HCT116 (cell line): ENCODE measurements around the gene RUNX1. TPM values are rescaled to one million over a fixed set of nuclear protein-coding genes. Genes with fewer than 3 reads are reported as not detected.

Experiments
- ATAC-seq: fragments of 200-7000 bp; cut with Tn5 transposase; 2 replicates; pipeline ENCODE4 v1.9.1; 2020; ENCODE audit warnings: mild to moderate bottlenecking, moderate library complexity
- BruUV-seq: library from RNA; stranded (reverse); fragments of 400-500 nt; replicated peaks from 2 replicates; lab custom pipeline; 2021; lab: Mats Ljungman, UMichigan
- CTCF ChIA-PET: fragments of 300-600 bp; sonication (Branson Sonifier 250); formaldehyde crosslinking; loops from one replicate; lab custom pipeline; 2021; ENCODE audit warnings: antibody characterized with exemption; lab: Charles Lee
- POLR2A ChIA-PET: fragments of 300-600, 350-600 bp; sonication (Branson Sonifier 250); formaldehyde crosslinking; loops from one replicate; lab custom pipeline; 2021; ENCODE audit warnings: antibody characterized with exemption; lab: Charles Lee
- RAD21 ChIA-PET, 2 experiments: fragments of 300-600 bp; sonication (Branson Sonifier 250); formaldehyde crosslinking; loops; one replicate each; lab custom pipeline; 2023; ENCODE audit warnings: low total read pairs in 2 of 2; ENCODE audit not compliant: uncharacterized antibody in 2 of 2, unreplicated experiment in 2 of 2, low non-redundant PET in 1 of 2; lab: Charles Lee
- DNase-seq: peaks from one replicate; pipeline ENCODE4 v3.0.0-alpha.2; 2010; ENCODE audit warnings: low read depth, low spot score
- H2AFZ ChIP-seq: fragments of 200-600 bp; shearing (Covaris generic), sonication (generic); 2 replicates; pipeline ENCODE4 v1.6.1; 2017; ENCODE audit warnings: low read depth, mixed run types, mixed read lengths, antibody characterized with exemption, low read length; ENCODE audit not compliant: poor library complexity, severe bottlenecking
- H3K27ac ChIP-seq: 2 replicates; pipeline ENCODE4 v1.5.1; 2012; ENCODE audit warnings: low read depth, low read length
- H3K27me3 ChIP-seq: fragments of 200-600 bp; sonication (generic); 2 replicates; pipeline ENCODE4 v1.6.1; 2016; ENCODE audit warnings: mixed run types, low read length, mixed read lengths; ENCODE audit not compliant: insufficient read depth
- H3K36me3 ChIP-seq, 2 experiments: fragments of 200-500 bp in 1 of 2; fragments of 200-600 bp in 1 of 2; sonication (Bioruptor generic) in 1 of 2; sonication (generic) in 1 of 2; 2 replicates each; pipeline versions ENCODE4 v1.5.1 to v1.6.1; 2014 to 2016; ENCODE audit warnings: low read length in 2 of 2, inconsistent platforms in 1 of 2, mixed read lengths in 1 of 2, mixed run types in 1 of 2; ENCODE audit not compliant: insufficient read depth in 2 of 2, control insufficient read depth in 1 of 2
- H3K4me1 ChIP-seq, 2 experiments: fragments of 200-600 bp in 1 of 2; sonication (generic) in 1 of 2; 2 replicates each; pipeline versions ENCODE4 v1.5.1 to v1.6.1; 2012 to 2017; ENCODE audit warnings: low read length in 2 of 2, inconsistent platforms in 1 of 2, mild to moderate bottlenecking in 1 of 2, mixed read lengths in 1 of 2, mixed run types in 1 of 2, moderate library complexity in 1 of 2; ENCODE audit not compliant: insufficient read depth in 2 of 2, control insufficient read depth in 1 of 2
- H3K4me2 ChIP-seq: fragments of 200-600 bp; sonication (generic); 2 replicates; pipeline ENCODE4 v1.6.1; 2017; ENCODE audit warnings: mixed run types, low read length, mixed read lengths
- H3K4me3 ChIP-seq, 2 experiments: fragments of 200-600 bp in 1 of 2; sonication (generic) in 1 of 2; replicated peaks in 1 of 2; 2 replicates each; pipeline ENCODE4 v1.5.1; 2011 to 2016; ENCODE audit warnings: low read length in 2 of 2, control low read depth in 1 of 2, low read depth in 1 of 2, mild to moderate bottlenecking in 1 of 2, mixed read lengths in 1 of 2, mixed run types in 1 of 2
- H3K79me2 ChIP-seq: fragments of 200-600 bp; sonication (generic); 2 replicates; pipeline ENCODE4 v1.6.1; 2017; ENCODE audit warnings: mild to moderate bottlenecking, mixed run types, low read length, moderate library complexity, mixed read lengths; ENCODE audit not compliant: insufficient read depth
- H3K9ac ChIP-seq: fragments of 200-600 bp; sonication (generic); 2 replicates; pipeline ENCODE4 v1.6.1; 2016; ENCODE audit warnings: low read length, mixed read lengths
- H3K9me2 ChIP-seq: fragments of 200-600 bp; sonication (generic), shearing (Covaris generic); 2 replicates; pipeline ENCODE4 v1.6.1; 2017; ENCODE audit warnings: mixed run types, mild to moderate bottlenecking, moderate library complexity; ENCODE audit not compliant: insufficient read depth
- H3K9me3 ChIP-seq, 2 experiments: fragments of 200-500 bp in 1 of 2; fragments of 200-600 bp in 1 of 2; sonication (Bioruptor generic) in 1 of 2; sonication (generic) in 1 of 2; 2 replicates each; pipeline ENCODE4 v1.6.1; 2014 to 2017; ENCODE audit warnings: low read length in 2 of 2, mixed read lengths in 2 of 2, inconsistent platforms in 1 of 2, low read depth in 1 of 2, mild to moderate bottlenecking in 1 of 2, mixed run types in 1 of 2, moderate library complexity in 1 of 2; ENCODE audit not compliant: control insufficient read depth in 1 of 2, insufficient read depth in 1 of 2
- H4K20me1 ChIP-seq: fragments of 200-600 bp; sonication (generic), shearing (Covaris generic); 2 replicates; pipeline ENCODE4 v1.6.1; 2017; ENCODE audit warnings: mixed run types, mild to moderate bottlenecking, moderate library complexity; ENCODE audit not compliant: insufficient read depth
- CEBPB ChIP-seq: IDR thresholded peaks from 2 replicates; pipeline ENCODE4 v1.6.1; 2012; ENCODE audit warnings: low read depth
- CTCF ChIP-seq, 3 experiments: fragments of 200-600 bp in 1 of 3; sonication (generic) in 1 of 3; IDR thresholded peaks in 2 of 3; conservative IDR thresholded peaks in 1 of 3; 2 replicates each; pipeline ENCODE4 v1.5.1; 2012 to 2017; ENCODE audit warnings: low read depth in 2 of 3, low read length in 2 of 3, antibody characterized with exemption in 1 of 3, borderline replicate concordance in 1 of 3, control low read depth in 1 of 3, mild to moderate bottlenecking in 1 of 3, mixed read lengths in 1 of 3, mixed run types in 1 of 3, moderate library complexity in 1 of 3; ENCODE audit not compliant: insufficient read depth in 1 of 3
- EGR1 ChIP-seq: IDR thresholded peaks from 2 replicates; pipeline ENCODE4 v1.6.1; 2012; ENCODE audit warnings: low read depth
- RAD21 ChIP-seq: IDR thresholded peaks from 2 replicates; pipeline ENCODE4 v1.6.1; 2012; ENCODE audit warnings: low read depth, mild to moderate bottlenecking
- SIN3A ChIP-seq: IDR thresholded peaks from 2 replicates; pipeline ENCODE4 v1.6.1; 2012; ENCODE audit warnings: low read depth
- SRF ChIP-seq: IDR thresholded peaks from 2 replicates; pipeline ENCODE4 v1.6.1; 2012; ENCODE audit warnings: low read depth
- ZBTB33 ChIP-seq: IDR thresholded peaks from 2 replicates; pipeline ENCODE4 v1.6.1; 2011; ENCODE audit warnings: mild to moderate bottlenecking, low read length, moderate library complexity; ENCODE audit not compliant: insufficient replicate concordance; ENCODE audit errors: extremely low read depth
- ZFX ChIP-seq: fragments of 450-650 bp; IDR thresholded peaks from 2 replicates; pipeline ENCODE4 v1.6.1; 2017
- intact Hi-C: fragments of 100-400 bp; cut with micrococcal nuclease; formaldehyde crosslinking; loops from 2 replicates; pipeline ENCODE4 v1.10.0; 2022
- total RNA-seq: library from RNA; stranded (reverse); gene quantifications from one replicate; pipeline ENCODE4 v1.2.1, GENCODE V29; 2021; ENCODE audit not compliant: unreplicated experiment

The RUNX1 gene
- total RNA-seq, 1 experiment from 2014 or later, result 33.5 TPM

GRCh38 chr21:34923626-34924025 is 125.5 kb downstream of the RUNX1 start:
- H3K27ac ChIP-seq, result no peak overlapping the region
- ChIA-PET CTCF (no interaction called here), RAD21 (no interaction called here), POLR2A (no interaction called here)
- no peaks in the 10 kb centered on the region for H3K27me3 ChIP-seq
- H3K36me3 ChIP-seq, result no peaks in the 10 kb centered on the region
- no peak overlapping the region for H3K9ac ChIP-seq
- no peak for TF ChIP-seq RAD21
- TF ChIP-seq EGR1, result no peak
- TF ChIP-seq CEBPB, result no peak
- TF ChIP-seq SRF, result no peak
- no peak for TF ChIP-seq ZBTB33
- TF ChIP-seq CTCF (IDR thresholded peaks at IDR 0.05 in 2 of 3, conservative IDR thresholded peaks at IDR 0.05 in 1 of 3; ENCODE audit: borderline replicate concordance in 1 of 3, insufficient read depth in 1 of 3, low read depth in 2 of 3, low read length in 2 of 3), result no peak
- no peak for TF ChIP-seq ZFX
- TF ChIP-seq SIN3A, result no peak
- H2AFZ ChIP-seq, result no peak overlapping the region
- DNase-seq (no peak), ATAC-seq (no peak)
- no peaks in the 10 kb centered on the region for H3K9me3 ChIP-seq
- BruUV-seq, result no TSS peak
- H3K4me2 ChIP-seq, result no peak overlapping the region
- intact Hi-C loops, result no loop called here
- H4K20me1 ChIP-seq, result no peaks in the 10 kb centered on the region
- no peak overlapping the region for H3K4me3 ChIP-seq
- H3K4me1 ChIP-seq, result peaks cover 0 to 11% of the 10 kb centered on the region in 2 experiments; a peak in 1 of 4 replicates
- H3K9me2 ChIP-seq, result no peaks in the 10 kb centered on the region
- no peaks in the 10 kb centered on the region for H3K79me2 ChIP-seq
